HCEC 1CT (cell line): ENCODE data around the gene PRR18.
A peak's percentile ranks its signal among the peaks of the same experiment; 100 is the strongest.

ENCODE experiments used
- DNase-seq: peaks from one replicate; pipeline ENCODE4 v3.0.0-alpha.2; 2017

The PRR18 gene

DNA sequence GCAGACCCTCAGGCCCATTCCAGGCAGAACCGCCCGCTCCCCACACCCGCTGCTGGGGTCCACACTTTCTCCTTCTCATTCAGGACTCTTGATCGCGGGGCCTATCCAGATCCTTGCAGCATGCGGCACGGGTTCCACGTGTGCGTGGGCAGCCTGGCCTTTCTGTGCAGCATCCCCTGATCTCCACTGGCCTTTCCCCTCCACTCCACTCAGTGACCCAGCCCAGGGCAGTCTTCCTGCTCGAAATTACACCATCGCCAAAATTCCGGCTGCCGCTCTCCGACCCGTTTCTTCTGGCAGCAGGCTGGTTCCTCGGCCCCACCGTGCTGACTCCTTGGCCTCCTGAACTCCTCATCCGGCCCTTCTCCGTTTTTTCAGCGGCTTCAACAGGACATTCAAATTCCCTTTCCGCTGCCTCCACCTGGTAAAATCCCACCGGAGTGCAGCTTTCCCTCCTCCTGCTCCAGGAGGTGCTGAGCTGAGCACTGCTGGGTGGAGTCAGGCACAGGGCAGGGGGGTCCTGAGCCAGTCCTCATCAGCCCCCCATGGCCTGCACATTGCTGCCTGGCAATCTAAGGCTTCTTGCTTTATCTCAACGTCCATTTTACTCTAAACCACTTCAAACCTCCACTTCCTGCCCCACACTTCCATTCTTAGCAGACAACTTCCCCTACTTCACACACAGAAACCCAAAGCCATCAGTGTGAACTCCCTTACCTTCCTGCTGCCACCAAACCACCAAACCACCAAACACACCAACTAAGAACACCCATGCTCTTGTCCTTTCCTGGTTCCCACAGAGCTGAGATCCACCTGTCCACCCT lies 25.2 kb upstream of the PRR18 start:
- no peak for DNase-seq

DNA sequence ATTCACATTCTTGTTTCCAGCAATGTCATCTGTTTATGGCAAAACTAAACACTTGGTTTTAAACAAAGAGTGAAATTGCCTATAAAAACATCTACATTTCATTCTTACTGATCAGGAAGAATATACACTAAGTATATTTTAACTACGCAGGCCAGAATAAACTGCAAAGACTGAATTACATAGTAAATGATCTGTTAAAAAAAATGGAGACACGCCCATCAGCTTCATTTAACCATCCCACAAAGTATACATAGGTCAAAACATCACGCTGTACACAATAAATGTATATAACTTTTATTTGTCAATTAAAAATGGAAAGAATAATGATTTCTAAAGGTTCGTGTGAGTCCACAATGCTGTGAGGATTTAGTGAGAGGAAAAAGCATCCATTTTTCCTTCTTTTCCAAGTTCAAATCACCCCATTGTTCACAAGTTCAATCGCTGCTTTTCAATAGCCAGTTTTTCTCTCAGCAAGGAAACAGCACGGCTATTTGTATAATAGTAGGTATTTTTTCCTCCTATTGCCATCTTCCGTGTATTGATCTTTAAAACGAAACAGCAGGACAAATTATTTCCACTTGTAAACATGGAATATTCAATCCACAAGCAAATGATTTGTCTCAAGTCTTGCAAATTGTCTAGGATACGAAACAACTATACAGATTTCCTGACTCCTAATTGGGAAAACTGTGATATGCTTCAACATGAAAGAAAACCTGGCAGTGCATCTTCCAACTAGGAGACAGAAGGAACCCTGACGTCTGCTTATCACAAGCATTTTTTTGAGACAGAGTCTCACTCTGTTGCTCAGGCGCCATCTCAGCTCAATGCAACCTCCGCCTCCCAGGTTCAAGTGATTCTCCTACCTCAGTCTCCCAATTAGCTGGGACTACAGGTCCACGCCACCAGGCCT lies 23.6 kb upstream of the PRR18 start:
- no peak for DNase-seq

DNA sequence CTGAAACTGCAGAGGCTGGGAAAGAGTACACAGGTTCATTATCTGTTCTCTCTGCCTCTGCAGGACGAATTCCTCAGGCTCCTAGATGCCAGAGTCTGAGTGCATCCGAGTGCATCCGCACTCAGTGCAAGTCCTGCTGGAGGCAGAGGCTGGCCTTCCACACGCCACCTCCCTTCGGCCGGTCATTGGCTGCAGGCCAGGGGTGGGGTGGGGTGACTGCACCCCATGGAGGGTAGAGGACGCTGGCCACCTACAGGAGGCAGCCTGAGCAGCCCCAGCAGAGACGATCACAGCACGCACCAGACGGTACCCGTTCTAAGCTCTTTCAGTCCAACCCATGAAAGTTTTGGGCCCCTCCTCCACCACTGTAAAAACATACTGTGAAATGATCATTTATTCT lies 22.4 kb upstream of the PRR18 start:
- DNase-seq = peak; percentile 31

DNA sequence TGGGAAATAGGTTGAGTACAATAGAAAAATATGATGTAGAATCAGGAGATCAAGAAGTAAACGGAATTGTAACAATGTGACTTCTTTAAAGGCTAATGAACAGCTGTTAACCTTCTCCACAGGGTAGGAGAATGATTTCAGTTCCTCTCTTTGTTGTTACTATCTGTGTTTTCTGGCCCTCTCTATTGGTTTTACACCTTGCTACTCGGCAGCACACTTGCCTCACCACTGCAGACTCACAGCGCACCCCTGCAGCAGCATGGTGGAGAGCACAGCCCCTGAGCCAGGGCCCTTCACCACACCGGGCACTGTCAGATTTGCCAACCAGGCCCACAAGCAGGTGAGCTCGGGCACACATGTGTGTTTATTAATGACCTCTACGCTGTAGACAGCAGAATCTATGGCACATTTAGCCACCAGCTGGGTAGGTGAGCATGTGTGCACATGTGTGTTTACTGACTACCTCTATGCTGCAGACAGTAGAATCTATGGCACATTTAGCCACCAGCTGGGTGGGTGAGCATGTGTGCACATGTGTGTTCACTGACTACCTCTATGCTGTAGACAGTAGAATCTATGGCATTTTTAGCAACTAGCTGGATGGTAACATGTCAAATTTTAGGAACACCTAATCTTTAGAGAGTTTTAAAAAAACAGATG lies 17.3 kb upstream of the PRR18 start:
- DNase-seq = no peak

DNA sequence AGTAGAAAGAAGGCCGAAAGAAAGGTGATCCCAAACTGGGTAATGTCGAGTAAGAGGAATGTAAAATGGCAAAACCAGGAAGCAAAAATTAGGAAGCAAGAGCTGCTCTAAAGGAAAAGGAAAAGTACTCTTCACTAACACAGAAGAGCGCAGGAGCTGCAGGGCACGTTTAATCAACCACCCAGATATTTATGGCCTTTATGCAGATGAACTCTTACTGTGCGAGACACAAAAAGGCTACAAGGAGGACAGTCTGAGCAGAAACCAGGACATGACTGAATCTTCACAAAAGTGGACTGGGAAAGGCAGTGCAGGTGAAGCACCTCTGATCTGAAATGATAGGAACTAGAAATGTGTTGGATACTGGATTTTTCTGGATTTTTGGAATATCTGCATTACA lies 15.2 kb upstream of the PRR18 start:
- DNase-seq = no peak

DNA sequence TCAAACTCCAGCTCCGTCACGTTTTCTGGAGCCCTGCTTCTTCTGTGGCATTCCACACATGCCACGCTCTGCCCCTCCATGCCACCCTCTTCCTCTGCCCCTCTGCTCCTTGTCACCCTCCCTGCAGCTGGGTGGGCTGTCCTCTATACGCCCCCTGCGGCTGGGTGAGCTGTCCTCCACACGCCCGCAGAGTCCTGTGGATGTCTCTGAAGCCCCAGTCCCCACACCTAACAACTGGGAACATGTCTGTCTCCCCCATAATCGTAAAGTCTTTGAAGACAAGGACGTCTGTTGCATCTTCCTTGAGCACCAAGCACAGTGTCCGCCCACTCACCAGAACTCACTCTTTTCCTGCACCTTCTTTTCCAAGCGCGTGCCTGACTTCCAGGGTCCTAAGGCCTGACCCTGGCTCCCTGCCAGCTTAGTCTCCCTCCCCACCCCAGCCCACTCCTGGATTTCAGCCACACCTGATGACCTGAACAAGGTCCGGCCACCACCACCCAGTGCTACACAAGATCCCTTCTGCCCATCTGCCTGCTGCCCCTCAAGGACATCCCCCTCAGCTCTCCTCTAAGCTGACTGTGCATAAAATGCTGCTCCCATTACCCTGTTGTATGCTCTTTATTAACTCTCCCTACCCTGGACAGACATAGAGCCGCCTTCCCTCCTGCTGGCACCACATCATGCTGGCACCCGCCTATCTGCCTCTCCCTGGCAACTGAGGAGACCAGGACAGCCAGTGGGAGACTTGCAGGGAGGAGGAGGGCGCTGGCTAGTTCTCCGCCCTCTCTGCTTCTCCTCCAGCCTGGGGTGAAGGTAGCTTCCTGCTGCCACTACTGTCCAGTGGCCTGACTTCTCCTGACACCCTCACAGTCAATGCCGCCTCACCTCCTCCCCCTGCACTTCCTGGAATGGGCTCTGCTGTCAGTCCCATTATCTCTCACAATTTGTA lies 10.7 kb upstream of the PRR18 start:
- DNase-seq = no peak

DNA sequence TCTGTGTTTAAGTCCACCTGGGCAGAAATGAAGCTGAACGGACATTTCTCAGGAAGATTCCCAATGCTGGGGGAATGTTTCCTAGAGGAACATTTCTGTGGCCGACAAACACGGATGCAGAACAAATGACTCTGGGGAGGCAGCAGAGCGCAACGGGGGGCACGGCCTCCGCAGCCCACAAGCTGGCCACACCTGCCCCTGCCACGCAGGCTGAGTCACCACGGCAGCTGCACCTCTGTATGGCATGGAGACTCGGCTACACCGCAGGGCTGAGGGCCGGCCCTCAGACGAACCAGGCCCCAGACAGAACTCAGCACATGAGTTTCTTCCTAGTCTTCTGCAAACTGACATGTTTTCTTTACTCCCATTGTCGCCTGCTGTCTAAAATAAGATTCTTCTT lies 10.0 kb upstream of the PRR18 start:
- DNase-seq = no peak

DNA sequence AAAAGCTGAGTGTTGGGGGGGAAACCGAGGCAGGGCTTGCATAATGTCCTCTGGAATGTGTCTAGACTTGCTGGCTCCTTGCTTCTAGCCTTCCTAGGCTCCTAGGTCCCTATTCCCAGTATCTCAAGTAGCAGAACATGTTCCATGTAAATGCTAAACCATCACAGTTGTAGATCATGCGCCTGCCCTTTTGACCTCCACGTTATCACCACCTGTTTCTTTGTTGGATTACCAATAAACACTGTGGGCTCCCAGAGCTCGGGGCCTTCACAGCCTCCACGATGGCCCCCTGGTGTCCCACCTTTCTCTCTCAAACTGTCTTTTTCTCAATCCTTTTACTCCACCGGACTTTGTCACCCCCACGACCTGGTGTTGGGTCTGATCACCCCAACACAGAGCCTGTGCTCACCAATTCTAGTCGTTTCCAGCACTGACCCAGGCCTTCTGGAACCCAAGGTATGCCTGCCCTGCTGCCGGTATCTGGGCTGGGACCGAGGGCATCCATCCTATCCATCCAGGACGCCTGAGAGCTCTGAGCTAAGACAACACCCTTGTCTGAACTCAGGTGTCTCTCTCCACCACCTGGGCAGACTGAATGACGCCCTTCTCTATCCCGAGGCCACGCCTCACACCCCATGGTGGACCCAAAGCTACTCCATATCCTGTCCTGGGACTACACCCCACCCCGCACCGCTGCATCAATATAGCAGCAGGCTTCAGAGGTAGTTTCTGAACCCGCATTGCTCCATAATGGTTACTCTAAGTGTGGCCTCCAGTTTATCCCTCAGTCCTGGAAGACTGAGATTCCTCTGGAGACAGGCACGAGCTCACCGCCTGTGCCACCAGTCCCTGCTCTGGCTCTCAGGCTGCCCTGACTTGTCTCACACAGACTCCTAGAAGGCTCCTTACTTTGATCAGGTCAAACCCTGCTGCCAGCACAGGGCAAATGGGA lies 9.3 kb upstream of the PRR18 start:
- DNase-seq = no peak

DNA sequence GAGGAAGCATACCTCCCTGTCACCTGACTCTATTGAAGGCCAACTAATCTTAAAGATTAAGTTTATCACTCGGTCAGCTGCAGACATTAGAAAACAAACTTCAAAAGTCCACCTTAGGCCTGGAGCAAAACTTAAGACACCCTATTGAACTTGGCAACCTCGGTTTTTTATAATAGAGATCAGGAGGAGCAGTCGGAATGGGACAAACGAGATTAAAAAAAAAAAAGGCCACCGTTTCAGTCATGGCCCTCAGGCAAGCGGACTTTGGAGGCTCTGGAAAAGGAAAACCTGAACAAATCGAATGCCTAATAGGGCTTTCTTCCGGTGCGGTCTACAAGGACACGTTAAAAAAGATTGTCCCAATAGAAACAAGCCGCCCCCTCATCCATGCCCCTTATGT lies 7.2 kb upstream of the PRR18 start:
- no peak for DNase-seq

DNA sequence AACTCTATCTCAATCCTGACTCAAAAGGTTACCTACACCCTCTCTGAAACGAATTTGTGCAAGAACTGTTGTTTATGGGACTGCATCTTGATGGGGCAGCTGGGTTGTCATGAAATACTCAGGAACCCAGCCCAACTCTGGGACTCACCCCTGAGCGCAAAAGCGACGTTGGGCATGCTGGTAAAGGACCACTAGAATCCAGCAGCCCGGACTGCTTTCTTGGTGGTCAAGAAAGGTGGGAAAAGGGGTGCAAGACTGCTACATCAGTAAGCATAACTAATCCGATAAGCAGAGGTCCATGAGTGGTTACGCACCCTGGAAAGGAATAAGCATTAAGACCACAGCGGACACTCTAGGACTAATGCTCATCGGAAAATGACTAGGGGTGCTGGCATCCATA lies 6.3 kb upstream of the PRR18 start:
- DNase-seq = no peak

DNA sequence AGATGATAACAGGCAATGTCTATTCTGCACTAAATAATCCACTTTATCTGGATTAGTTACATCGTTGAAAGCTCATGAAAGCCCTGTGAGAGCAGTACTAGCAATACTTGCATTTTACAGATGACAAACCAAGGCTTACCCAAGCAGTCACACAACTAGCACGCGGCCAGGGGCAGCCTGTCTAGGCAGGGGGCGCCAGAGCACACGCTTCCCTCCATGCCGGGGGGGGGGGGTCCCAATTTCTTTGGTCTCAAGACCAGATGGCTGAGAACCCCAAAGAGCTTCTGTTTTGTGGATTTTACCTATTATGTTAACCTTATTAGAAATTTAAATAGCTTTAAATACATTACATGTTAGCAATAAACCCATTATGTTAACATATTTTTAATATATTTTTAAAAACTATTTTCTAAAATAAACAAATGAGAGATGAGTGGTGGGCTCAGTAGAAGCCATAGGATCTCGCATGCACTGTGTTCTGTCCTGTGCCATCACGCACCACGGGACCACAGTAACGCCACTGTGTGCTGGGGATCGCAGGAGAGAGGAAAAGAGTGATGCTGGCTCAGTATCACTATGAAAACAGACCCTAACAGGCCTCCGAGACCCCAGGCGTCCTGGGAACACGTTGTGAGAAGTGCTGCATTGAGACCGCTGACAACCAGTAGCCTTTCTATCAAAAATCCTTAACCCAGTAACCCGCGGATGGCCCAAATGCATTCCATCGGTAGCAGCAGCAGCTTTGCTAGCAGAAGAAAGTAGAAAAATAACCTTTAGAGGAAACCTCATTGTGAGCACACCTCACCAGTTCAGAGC lies 5.3 kb upstream of the PRR18 start:
- DNase-seq = peak; percentile 60

DNA sequence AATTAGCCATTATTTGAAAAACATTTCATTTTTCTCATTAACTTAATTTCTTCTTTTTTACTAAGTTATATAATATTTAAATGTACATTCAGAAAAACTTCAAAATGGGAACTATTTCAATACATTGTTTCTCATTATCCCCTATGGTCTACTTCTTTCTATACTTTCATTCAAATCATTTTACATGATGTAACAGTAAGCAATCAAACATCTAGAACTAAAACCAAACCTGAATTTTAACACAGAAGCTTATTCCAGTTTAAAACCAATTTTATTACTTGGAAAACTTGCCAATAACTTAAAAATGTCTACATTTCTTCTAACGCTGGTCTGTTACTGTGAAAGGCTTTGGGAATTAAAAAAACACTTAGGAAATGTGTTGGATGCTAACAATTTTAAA lies 4.6 kb upstream of the PRR18 start:
- no peak for DNase-seq

DNA sequence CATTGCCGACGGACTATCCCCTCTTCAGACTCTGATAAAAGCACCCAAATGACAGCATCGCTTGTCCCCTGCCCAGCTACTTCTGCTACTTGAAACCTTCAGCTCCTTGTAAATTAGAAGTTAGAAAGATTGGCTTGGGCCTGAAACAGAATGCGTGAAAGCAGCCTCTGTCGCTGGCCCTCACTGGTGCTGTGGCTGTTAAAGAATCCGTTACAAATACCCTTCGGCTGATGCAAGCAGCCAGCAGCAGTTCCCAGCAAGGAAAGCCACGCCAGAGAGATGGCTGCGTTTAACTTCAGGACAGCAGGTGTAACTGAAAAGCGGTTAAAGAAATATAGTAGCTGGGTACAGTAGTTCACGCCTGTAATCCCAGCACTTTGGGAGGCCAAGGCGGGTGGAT lies 2.4 kb upstream of the PRR18 start:
- DNase-seq = no peak

DNA sequence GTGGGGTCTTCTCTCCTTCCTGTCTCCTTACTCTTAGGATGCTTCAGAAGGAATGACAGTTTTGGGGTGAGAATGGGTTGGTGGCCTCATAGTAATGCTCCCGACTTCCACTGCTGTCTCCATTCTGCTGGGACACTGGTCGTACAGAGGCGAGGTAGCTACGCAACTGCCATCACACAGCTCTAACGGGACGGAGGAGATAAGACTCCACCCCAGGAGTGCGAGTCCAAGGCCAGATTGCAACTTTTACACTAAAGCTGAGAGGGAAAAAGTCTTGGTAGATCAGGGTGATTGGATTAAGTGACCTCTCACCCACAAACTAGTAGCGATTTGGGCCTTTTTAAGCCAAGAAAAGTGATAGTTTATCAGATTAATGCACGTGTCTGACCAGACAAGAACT lies 1.8 kb upstream of the PRR18 start:
- DNase-seq = no peak

DNA sequence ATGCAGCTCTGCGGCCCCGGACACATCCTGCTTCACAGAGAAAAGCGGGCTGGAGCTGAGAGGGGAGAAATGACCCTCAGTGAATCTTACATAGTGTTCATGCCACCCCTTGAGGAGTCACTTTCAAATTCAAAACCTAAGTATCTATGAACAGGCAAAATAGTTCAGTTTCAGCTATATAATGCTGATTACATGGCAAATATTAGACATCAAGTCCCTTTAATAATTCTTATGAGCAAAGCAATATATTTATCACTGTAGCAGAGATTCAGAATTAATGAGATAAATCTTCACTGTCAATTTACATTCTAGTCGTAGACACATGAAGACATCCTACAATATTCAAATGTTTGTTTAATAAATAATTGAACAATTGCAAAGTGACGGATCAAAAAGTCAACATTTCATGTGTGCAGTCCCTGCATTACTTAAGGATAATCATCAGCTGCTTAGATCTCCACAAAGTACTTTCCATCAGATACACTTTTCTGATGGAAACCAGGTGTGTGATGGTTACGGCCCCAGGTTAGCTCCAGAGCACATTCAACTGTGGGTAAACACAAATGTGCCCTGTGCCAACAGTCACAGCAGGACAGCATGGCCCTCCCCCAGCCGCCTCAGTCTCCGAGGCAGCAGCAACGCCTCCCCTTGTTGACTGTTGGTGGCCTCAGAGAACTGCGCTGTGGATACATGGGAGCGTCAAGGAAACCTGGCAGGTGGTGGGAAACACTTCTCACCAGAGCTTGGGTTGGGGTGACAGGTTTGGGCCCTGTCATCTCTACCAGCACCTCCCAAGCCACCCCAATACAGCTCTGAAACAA lies 787 bp upstream of the PRR18 start:
- DNase-seq = no peak

DNA sequence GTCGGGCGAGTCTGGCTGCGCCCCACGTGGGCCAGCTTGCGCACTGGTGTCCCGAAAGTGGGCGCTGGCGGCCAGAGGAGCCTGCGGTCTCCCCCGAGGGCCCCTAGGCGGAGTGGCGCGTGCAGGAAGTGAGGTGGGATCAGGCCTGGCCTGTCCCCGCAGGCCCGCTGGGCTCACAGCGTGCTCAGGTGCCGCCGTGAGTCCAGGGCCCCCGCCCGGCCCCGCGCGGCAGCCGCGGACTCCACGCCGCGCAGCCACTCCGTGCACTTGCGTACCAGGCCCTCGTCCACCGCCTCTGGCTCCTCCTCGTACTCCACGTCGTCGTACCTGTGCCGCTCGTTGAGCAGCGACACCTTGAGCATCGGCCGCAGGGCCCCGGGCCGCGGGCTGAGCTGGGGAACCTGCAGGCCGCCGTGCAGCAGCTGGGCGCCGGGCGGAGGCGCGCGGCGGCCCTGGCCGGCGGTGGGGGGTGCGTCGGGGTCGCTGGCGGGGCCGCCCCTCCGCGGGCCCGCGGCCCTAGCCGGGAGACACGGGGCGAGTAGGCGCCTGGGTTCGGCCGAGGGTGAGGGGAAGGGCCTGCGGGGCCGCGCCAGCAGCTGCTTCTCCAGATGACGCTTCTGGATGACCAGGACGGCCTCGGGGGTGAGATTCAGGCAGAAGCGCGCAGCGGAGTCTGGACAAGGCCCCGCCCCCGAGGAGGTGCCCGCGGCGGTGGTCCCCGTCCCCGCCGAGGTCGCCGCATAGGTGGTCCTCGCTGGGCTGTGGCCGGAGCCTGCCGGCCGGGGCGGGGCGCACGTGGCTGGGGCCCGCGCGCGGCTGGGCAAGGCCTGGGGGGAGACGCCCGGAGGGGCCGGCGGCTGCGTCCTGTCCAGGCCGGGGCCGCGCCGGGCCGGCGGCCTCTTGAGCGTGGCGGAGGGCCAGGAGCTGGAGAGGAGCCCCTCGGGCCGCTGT lies 835 bp downstream of the PRR18 start:
- DNase-seq = no peak

DNA sequence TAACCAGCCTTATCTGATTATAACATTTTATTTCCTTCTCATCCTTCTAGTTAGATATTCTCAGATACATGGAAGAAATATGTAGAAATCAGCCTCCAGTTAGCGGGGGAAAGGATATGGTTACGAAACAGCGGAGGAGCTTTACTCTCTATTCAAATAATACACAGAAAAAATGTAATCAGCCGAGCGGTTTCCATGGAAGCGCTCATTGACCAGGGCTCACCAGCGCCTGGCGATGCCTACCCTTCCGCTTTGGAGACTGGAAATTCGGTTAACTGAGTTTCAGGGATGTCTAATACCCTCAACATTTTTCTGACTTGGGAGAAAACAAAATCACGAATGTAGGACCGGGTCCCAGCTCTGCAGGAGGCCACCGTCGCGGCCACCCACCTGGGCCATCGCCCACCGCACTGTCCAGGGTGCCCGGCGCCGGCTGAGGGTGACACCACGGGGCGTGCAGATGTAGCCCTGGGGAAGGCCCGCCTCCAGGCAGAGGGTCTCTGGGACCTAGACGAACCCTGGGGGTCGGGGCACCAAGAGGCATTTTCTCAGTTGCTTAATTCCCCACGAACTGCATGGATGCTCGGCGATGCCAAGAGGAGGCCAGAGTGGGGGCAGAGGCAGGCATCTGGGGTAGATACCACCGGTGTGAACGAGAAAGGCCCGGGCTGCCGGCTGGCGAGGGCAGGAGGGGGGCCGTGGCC lies 1.7 kb downstream of the PRR18 start:
- no peak for DNase-seq
